GM21619 (cell line): ENCODE measurements around the gene ARMC3.
A peak's percentile ranks its signal among the peaks of the same experiment; 100 is the strongest.
"Not testable (repeated sequence)": the region's sequence is repeated elsewhere in the genome, so short reads cannot be mapped to it uniquely, and the experiment has no call there.

Experiments used
- ATAC-seq: cut with Tn5 transposase; IDR thresholded peaks from one replicate; pipeline ENCODE4 v1.9.1; 2021; ENCODE audit not compliant: unreplicated experiment

ARMC3 gene

DNA sequence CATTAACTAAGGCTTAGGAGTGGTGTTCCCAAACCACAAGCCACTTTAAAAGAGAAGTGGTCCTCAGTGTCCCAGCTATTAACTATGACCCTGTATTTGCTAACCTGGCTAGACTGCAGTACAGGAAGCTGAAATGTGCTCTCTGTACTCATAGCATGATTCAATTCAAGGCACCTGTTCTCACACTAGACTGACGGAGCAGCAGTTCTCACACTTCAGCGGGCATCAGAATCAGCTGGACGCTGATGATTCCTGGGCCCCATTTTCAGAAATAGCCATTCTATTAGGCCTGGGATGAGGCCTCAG is 143.0 kb downstream of the ARMC3 start:
- peak; percentile 53 for ATAC-seq

DNA sequence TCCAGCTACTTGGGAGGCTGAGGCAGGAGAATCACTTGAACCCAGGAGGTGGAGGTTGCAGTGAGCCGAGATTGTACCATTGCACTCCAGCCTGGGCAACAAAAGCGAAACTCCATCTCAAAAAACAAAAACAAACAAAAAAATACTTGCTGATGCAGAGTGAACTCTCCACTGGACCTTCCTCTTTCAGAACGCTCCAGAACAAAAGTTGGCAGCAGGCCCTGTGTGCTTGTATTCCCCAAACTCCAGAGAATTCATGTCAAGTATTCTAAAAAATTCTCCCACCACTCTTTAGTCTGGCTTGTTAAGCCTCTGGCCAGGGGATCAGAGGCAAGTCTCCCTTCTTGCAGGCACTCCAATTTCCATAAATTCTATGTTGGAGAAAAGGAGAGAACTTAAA is 144.7 kb downstream of the ARMC3 start:
- not testable (repeated sequence) for ATAC-seq

DNA sequence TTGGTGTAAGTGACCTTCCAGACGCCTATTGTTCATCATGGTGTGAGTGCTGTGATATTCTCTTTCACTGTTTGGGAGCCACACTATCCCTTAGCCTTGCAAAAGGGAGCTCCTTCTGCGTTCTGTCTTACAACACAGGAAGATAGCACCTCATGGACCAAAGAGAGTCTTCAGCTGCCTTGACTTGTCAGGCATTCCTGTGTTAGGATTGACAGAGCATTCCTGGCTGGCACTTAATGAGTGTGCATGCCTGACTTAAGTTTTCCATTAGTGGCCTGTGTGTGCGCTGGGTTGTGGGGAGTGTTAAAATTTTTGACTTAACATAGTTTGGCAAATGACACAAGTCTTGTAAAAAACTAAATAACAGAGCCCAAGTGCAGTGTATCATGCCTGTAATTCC is 145.7 kb downstream of the ARMC3 start:
- ATAC-seq, result no peak

DNA sequence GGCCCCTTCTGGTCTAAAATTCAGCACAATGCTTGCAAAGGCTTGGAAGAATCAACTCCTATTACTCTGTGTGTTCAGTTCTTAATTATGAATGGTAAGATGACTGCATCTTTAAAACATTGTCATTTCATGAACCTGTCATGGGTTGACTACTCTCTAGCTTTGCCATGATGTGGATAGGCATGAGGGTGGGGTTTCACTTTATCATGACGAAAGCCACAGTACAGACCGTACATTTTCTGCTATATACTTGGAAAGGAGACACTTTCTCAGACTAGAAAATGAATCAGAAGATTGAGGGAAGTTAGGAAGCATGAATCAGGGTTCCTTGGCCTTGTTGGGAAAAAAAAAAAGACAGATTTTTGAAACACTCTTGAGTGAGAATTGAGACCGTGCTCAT is 147.8 kb downstream of the ARMC3 start:
- no peak for ATAC-seq

DNA sequence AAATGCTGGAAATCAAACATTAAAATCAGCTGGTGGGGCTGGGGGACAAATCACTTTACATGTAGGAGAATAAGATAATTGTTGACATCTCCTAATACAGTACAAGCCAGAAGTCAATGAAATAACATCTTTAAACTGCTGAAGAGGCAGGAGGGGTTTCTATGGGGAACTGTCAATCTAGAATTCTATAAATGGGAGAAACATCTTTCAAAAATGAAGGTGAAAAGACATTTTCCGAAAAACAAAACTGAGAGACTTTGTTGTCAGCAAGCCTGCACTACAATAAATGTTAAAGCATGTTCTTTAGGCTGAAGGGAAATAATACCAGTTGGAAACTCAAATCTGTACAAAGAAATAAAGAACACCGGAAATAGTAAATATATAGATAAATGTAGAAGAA is 150.3 kb downstream of the ARMC3 start:
- ATAC-seq, result no peak

DNA sequence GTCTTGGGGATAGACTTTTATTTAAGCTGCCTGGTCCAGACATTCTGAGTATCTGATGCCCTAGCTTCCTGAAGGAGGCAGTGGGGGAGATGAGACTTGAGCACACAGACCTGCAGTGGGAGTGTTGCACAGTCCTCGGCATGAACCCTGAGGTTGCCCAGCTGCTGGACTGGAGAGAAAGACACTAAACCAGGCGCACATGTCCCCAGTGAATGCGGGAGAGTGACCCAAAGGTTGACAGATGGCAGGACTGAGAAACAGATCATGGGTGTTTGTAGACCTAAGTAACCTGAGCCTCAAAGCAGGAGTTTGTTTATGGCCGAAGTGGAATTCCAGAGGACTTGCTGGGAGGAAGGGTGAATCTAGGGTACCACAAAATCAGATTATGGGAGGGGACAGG is 151.8 kb downstream of the ARMC3 start:
- no peak for ATAC-seq

DNA sequence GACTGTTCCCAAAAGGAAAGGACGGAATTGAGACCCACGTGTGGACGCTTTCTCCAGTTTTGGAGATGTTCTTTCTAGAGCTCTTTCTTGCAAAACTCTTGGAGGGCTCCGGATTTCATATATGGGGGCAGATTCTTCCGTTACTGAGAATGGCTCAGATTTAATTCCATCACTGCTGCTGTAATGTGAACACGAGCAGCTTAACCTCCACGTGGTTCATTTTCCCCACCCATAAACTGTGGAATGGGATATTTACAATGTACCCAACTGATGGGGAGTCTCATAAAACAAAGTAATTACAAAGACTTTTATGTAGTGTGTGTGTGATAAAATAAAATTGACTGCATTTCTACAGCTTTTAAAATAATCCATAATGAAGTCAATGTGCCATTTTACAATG is 152.4 kb downstream of the ARMC3 start:
- ATAC-seq, result no peak

DNA sequence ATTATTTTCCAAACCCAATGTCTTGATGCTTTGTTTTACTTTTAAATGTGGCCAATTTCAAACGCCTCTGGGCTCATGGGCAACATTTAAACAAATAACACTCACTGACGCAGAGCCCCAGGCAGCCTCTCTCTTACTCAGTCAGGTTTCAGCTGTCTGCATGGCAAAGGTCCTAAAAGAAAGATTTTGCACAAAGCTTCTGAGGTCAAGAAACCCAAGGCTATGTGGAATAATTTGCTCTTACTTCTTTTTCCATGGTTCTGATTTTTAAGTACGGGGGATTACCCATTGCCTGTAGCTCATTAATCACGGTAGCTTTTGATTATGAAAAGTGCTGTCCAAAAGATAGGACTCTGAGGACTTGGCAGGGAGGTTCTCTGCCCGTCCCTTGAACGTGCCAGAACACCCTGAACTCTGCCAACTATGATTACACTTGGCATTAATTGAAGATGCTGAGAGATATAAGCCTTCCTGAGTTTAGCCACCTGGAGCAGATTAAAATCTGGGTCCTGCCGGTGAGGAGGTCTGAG is 153.4 kb downstream of the ARMC3 start:
- no peak for ATAC-seq

DNA sequence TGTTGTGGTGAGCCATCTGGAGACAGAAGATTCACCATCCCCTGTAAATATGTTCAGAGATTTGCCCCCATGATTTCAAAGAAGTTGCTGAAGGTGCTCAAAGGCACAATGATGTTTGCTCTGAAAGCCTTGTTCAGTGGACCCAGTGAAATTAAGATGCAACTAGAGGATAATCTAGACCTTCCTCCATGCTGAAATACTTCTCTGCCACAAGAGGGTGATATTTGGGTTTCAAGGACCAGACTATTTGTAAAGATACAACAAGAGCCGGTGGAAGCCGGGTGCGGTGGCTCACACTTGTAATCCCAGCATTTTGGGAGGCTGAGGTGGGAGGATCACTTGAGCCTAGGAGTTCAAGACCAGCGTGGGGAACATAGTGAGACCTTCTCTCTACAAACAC is 154.0 kb downstream of the ARMC3 start:
- no peak for ATAC-seq
